MM.1S (cell line): ENCODE results near the gene UBL4A.

Experiments used
- DNase-seq: peaks from one replicate; pipeline ENCODE4 v3.0.0-alpha.2; 2015
- H2AFZ ChIP-seq: fragments of 300-600 bp; sonication (generic); 2 replicates; pipeline ENCODE4 v1.6.0; 2016; ENCODE audit warnings: antibody characterized with exemption, low read length
- H3F3A ChIP-seq: fragments of 300-600 bp; sonication (generic); 2 replicates; pipeline ENCODE4 v1.6.1; 2016; ENCODE audit warnings: mild to moderate bottlenecking, antibody characterized with exemption, low read length, moderate library complexity, mixed read lengths; ENCODE audit not compliant: insufficient read depth
- H3K27ac ChIP-seq: fragments of 300-600 bp; sonication (generic); 2 replicates; pipeline ENCODE4 v1.5.1; 2016; ENCODE audit warnings: mild to moderate bottlenecking, low read length
- H3K27me3 ChIP-seq: fragments of 300-600 bp; sonication (generic); replicated peaks from 2 replicates; pipeline ENCODE4 v1.6.0; 2016; ENCODE audit warnings: low read length; ENCODE audit not compliant: insufficient read depth
- H3K36me3 ChIP-seq: fragments of 300-600 bp; sonication (generic); replicated peaks from 2 replicates; pipeline ENCODE4 v1.6.1; 2016; ENCODE audit warnings: mild to moderate bottlenecking, low read length, mixed read lengths; ENCODE audit not compliant: insufficient read depth
- H3K4me1 ChIP-seq: fragments of 300-600 bp; sonication (generic); 2 replicates; pipeline ENCODE4 v1.6.1; 2016; ENCODE audit warnings: low read length, mixed read lengths
- H3K4me2 ChIP-seq: fragments of 300-600 bp; sonication (generic); 2 replicates; pipeline ENCODE4 v1.6.0; 2016; ENCODE audit warnings: low read depth, low read length
- H3K4me3 ChIP-seq: fragments of 300-600 bp; sonication (generic); 2 replicates; pipeline ENCODE4 v1.5.1; 2016; ENCODE audit warnings: low read length, mixed read lengths
- H3K79me2 ChIP-seq: fragments of 300-600 bp; sonication (generic); 2 replicates; pipeline ENCODE4 v1.6.1; 2016; ENCODE audit warnings: mixed run types, low read length, mixed read lengths
- H3K9ac ChIP-seq: fragments of 300-600 bp; sonication (generic); 2 replicates; pipeline ENCODE4 v1.6.1; 2016; ENCODE audit warnings: low read length, mixed read lengths
- H3K9me2 ChIP-seq: fragments of 300-600 bp; sonication (generic); replicated peaks from 2 replicates; pipeline ENCODE4 v1.6.1; 2016; ENCODE audit warnings: mild to moderate bottlenecking, low read length, mixed read lengths; ENCODE audit not compliant: insufficient read depth
- H3K9me3 ChIP-seq: fragments of 300-600 bp; sonication (generic); replicated peaks from 2 replicates; pipeline ENCODE4 v1.6.1; 2016; ENCODE audit warnings: mild to moderate bottlenecking, low read length, mixed read lengths; ENCODE audit not compliant: insufficient read depth
- H4K20me1 ChIP-seq: fragments of 300-600 bp; sonication (generic); 2 replicates; pipeline ENCODE4 v1.6.1; 2016; ENCODE audit warnings: mild to moderate bottlenecking, low read length, moderate library complexity, mixed read lengths; ENCODE audit not compliant: insufficient read depth
- EZH2 ChIP-seq: fragments of 300-600 bp; sonication (generic); optimal IDR thresholded peaks from 2 replicates; pipeline ENCODE3; 2017; ENCODE audit warnings: low read depth, mild to moderate bottlenecking, antibody characterized with exemption, low read length, mixed read lengths
- EZH2phosphoT487 ChIP-seq: fragments of 300-600 bp; sonication (generic); IDR thresholded peaks from 2 replicates; pipeline ENCODE4 v1.6.1; 2018; ENCODE audit warnings: antibody characterized with exemption, low read length
- TF ChIP-seq, protein P1 (sequence below): fragments of 300-600 bp; sonication (generic); IDR thresholded peaks from 2 replicates; pipeline ENCODE4 v1.5.1; 2016; ENCODE audit warnings: antibody characterized with exemption, low read length, mixed read lengths

The UBL4A gene

GRCh38 chrX:154435171-154435733 lies 51.2 kb downstream of the UBL4A start:
- no peak overlapping the region for H3K27ac ChIP-seq
- no peaks in the 10 kb centered on the region for H3K27me3 ChIP-seq
- no peak overlapping the region for H3K9ac ChIP-seq
- no peaks in the 10 kb centered on the region for H4K20me1 ChIP-seq
- H3F3A ChIP-seq = no peaks in the 10 kb centered on the region
- TF ChIP-seq EZH2 (no peak), EZH2phosphoT487 (no peak)
- TF ChIP-seq, protein P1, sequence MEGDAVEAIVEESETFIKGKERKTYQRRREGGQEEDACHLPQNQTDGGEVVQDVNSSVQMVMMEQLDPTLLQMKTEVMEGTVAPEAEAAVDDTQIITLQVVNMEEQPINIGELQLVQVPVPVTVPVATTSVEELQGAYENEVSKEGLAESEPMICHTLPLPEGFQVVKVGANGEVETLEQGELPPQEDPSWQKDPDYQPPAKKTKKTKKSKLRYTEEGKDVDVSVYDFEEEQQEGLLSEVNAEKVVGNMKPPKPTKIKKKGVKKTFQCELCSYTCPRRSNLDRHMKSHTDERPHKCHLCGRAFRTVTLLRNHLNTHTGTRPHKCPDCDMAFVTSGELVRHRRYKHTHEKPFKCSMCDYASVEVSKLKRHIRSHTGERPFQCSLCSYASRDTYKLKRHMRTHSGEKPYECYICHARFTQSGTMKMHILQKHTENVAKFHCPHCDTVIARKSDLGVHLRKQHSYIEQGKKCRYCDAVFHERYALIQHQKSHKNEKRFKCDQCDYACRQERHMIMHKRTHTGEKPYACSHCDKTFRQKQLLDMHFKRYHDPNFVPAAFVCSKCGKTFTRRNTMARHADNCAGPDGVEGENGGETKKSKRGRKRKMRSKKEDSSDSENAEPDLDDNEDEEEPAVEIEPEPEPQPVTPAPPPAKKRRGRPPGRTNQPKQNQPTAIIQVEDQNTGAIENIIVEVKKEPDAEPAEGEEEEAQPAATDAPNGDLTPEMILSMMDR = no peak
- no peaks in the 10 kb centered on the region for H3K36me3 ChIP-seq
- 0 out of 2 replicates have a peak, but pooled peaks cover 7% of the 10 kb centered on the region for H3K4me1 ChIP-seq
- no peak for DNase-seq
- H3K79me2 ChIP-seq = peaks cover 38% of the 10 kb centered on the region
- H3K4me3 ChIP-seq = no peak overlapping the region
- no peaks in the 10 kb centered on the region for H3K9me2 ChIP-seq
- no peaks in the 10 kb centered on the region for H3K9me3 ChIP-seq
- no peak overlapping the region for H3K4me2 ChIP-seq
- H2AFZ ChIP-seq = no peak overlapping the region

DNA sequence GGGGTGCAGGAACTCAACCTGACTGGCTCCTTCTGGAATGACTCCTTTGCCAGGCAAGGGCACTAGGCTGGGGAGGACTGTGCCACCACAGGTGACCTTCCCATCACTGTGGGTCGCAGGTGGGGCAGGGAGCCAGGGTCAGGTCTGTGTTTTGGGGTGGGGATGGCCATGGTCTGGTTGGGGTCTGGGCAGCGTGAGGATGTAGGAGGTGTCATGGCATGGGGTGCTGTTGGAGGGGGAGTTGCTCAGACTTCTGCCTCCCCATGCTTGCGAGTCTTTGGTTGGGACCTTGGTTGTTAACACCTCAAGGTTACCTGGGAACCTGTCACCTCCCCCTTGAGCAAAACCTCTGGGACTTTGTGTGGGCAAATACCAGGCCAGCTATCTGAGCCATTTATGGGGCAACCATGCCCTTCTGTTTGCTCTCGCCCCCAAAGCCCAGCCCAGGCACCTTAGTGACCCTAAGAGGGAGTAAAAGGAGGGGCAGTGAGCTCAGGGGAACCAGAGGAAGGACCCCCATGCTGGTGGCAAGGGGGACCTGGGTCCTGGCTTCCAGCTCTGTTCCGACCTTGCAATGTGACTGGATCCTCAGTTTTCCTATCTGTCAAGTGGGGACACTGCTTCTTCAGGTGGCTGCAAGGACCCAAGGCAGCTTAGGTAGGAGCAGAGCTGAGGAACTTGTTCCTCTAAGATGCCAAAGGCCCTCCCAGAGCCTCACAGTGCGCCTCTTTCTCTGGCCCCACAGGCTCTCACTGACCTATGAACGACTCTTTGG lies 51.8 kb downstream of the UBL4A start:
- Histone ChIP-seq H3F3A (no peaks in the 10 kb centered on the region), H3K4me1 (0 out of 2 replicates have a peak, but pooled peaks cover 7% of the 10 kb centered on the region), H3K9me2 (no peaks in the 10 kb centered on the region), H3K9ac (no peak overlapping the region), H3K36me3 (no peaks in the 10 kb centered on the region), H3K27ac (no peak overlapping the region), H4K20me1 (no peaks in the 10 kb centered on the region), H3K79me2 (peaks cover 37% of the 10 kb centered on the region), H3K27me3 (no peaks in the 10 kb centered on the region), H2AFZ (no peak overlapping the region), H3K4me2 (no peak overlapping the region), H3K4me3 (no peak overlapping the region), H3K9me3 (no peaks in the 10 kb centered on the region)
- DNase-seq = no peak
- TF ChIP-seq EZH2 (no peak), EZH2phosphoT487 (no peak)
- TF ChIP-seq, protein P1 = no peak
